NK-92 (cell line): ENCODE measurements around the gene MATK.

Experiments
- DNase-seq: peaks from one replicate; lab custom pipeline; 2025; ENCODE audit not compliant: unreplicated experiment; lab: John Stamatoyannopoulos, UW

The MATK gene

DNA sequence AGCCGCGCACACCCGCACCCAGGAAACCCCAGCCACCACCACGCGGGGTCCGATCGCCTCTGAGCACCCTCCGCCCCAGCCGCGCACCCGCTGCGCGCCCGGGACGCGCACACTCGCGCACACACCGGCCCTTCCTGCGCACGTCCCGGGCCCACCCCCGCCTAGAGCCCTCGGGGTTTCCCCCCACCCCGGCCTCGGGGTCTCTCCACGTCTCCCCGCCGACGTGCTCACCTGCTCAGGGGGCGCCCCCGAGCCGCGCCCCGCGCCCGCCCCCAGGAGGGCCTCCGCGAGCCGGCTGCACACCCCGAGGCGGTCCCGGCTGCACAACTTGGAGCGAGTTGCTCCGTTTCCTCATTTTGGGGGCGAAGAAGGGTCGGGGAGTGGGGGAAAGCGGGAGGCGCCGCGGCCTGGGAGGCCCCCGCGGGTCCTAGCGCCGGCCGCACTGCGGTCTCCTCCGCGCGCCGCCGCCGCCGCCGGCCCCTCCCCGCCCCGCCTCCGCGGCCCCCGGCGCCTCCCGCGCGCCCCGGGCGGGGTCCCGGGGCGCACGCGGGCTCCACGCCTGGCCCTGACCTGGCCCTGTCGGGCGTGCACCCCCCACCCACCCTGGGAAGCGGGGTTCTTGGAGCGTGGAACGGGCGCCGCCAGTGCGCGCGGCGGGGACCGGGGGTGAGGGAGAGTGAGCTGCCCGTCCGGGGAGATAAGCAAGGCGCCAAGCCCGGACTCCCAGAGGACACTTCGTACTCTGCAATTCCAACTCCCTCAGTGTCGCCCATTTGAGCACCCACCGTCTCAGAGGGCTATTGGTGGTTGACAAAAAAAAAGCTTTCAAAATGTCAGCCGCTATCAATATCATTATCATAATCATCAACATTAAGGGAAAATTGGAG is at the start of gene MATK:
Gene MATK (minus strand): TSS at position 444 of the 887 bp plus-strand sequence. CDS start 1,246 bp downstream, outside the sequence.
- no peak for DNase-seq

- DNase-seq, result no peak
Observed at GRCh38 chr19:3835055-3835435, 48.9 kb upstream of the MATK start.

GRCh38 chr19:3834349-3835054 is 48.3 kb upstream of the MATK start:
- DNase-seq, result no peak

GRCh38 chr19:3833578-3834348 is 47.6 kb upstream of the MATK start:
- DNase-seq, result no peak

DNA sequence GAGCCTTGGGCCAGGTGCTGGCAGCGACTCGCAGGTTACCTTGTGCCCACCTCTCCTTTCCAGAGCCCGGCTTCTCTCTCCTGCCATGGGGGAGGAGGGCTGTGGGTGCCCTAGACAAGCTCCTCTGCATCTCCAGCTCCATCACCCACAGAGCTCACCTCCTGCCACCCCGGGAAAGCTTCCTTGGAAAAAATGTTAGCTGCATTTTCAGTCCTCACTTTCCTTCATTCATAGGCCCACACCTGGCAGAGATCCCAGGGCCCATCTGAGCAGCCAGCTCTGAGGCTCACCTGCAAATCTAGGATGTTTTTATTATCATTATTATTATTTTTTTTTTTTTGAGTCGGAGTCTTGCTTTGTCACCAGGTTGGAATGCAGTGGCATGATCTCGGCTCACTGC is 45.8 kb upstream of the MATK start:
- DNase-seq, result no peak

- no peak for DNase-seq
Observed at GRCh38 chr19:3831601-3832000, 45.4 kb upstream of the MATK start.

- DNase-seq, result no peak
Observed at GRCh38 chr19:3830621-3831589, 44.7 kb upstream of the MATK start.

- DNase-seq, result no peak
Observed at GRCh38 chr19:3827306-3827705, 41.1 kb upstream of the MATK start.

DNA sequence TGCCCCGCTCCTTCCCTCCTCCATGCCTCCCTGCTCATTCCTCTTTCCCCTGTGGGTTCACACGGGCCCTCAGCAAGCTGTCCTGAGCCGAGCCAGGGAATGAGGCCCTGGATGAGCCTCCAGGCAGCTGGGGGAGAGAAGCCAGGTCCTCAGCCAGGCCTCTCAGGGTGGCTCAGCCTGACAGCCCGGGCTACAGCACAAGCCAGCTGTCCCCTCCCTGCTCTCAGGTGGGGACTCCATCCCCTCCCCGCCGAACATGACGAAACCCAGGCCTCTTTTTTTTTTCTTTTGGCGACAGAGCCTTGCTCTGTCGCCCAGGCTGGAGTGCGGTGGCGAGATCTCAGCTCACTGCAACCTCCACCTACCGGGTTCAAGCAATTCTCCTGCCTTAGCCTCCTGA is 40.0 kb upstream of the MATK start:
- DNase-seq, result no peak

DNA sequence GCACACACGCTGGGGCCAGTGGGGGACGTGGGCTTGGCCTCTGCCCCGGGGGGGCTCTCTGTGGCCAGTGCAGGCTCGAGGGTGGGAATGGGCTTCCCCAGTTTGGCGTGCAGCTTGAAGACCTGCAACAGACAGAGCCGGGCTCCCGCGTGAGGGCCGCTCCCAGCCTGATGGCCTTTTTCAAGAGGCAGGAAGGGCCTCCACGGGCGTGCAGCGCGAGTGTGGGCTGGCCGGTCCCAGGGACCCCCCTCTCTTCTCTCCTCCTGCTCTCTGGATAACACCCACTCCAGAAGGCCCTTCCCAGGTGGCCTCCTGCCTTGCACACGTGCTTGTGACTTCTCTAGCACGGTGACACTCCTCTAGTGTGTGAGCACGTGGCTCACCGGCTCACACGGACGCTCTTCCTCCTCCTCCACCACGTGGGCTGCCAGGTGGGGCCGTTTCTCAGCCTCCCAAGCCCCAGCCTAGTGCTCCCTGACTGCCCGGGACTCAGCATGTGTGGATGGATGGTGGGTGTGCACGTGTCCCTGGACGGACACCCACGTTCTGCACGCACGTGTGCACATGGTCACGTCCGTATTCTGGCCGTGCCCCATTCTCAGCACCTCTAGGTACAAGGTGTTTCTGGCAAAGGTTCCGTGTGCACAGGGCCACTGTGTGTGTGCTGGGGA is 39.2 kb upstream of the MATK start:
- DNase-seq, result no peak

DNA sequence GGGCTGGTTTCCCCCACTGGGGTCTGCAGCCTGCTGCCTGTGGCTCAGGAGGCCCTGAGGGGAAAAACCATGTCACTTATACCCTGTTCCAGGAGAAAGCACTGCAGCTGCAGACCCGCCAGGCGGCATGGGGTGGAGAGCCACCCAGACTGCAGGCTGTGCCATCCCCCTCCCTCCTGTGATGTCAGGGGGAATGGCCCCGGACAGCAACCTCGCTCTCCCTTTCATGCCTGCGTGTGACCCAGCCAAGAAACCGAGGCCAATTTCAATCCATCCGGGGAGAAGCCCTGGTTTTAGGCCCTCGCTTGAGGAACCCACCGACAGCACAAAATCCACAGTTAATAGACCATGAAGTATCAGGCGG is 37.2 kb upstream of the MATK start:
- DNase-seq, result no peak

GRCh38 chr19:3822683-3823349 is 36.6 kb upstream of the MATK start:
- DNase-seq, result no peak

- no peak for DNase-seq
Observed at GRCh38 chr19:3821857-3822364, 35.7 kb upstream of the MATK start.

DNA sequence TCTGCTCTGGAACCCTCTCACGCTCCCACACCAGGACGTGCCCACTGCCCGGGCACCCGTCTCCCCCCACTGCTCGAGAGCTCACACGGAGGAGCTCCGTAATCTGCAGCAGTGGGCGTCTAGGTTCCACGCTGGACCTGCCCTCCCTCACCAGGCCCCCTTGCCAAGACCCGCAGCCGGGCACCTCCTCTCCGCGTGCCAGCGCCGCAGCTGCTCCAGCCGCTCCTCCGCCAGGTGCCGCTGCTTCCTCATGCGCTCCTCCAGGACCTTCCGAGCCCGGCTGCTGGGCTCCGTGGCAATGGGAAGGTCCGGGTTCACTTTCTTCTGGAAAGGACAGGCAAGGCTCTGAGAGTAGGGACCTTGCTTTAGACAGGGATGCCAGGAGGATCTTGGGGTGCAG is 35.0 kb upstream of the MATK start:
- DNase-seq, result no peak

DNA sequence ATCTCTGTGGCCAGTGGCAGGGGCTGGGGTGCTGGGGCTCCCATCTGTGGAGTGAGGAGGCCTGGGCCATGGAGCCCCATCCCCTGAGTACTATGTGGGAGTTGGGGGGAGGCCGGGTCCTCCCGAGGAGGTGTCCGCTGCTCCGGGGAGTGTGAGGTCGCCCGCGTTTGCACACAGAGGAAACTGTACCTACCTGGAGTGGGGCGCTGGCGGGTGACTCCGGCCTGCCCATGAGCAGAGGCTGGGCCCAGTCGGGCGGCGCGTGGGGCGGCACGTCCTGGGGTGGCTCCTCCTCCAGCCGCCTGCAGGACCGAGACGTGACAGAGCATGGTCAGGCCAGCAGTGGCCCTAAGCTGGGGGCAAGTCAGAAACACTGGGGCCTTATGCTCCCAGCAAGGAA is 33.8 kb upstream of the MATK start:
- DNase-seq, result no peak

GRCh38 chr19:3818918-3819317 is 32.7 kb upstream of the MATK start:
- DNase-seq, result no peak

DNA sequence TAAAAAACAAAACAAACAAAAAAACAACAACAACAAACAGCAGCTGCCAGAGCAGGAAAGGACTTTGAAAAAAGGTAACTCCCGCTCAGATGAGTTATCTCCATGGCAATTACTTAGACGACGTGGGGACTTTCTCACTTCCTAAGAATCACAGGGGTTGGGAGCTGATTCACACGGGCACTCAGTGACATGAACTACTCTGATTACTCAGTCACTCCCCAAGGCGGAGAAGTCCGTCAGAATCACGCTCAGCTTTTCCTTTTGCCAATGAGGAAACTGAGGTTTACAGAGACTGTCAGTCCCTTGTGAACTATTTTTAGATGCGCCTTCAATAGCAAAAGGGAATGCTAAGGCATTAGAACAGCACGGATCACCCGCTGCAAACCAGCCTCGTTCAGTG is 32.3 kb upstream of the MATK start:
- DNase-seq, result no peak

- no peak for DNase-seq
Observed at GRCh38 chr19:3817761-3818160, 31.6 kb upstream of the MATK start.

- no peak for DNase-seq
Observed at GRCh38 chr19:3816566-3817218, 30.5 kb upstream of the MATK start.
